ENCODE data around the gene CCNH. TPM values are rescaled to one million over a fixed set of nuclear protein-coding genes. Genes with fewer than 3 reads are reported as not detected.
A peak's percentile ranks its signal among the peaks of the same experiment; 100 is the strongest.

CCNH gene
- total RNA-seq, 1 donor from 2014 or later: 38.1 TPM

DNA sequence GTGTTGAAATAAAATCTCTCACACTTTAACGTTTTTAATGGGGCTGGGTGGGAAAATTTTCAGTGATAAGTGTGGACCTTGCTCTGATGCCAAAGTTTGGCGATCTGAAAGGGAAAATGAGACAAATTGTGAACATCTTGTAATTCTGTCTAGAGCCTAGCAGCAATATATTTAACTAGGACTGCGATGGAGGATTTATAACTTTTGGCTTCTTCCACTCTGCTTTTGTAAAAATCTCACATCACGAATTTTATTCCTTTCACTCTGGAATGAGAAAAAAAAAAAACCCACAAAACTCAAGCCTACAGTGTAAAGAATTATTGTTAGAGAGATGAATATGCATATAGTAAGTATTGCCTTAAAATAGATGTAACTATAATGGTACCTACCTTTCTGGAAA, 19.9 kb downstream of the CCNH start:
- no peaks in the 10 kb centered on the region for H3K9me3 Mint-ChIP-seq (ENCODE audit: low read depth)
- peaks cover 22% of the 10 kb centered on the region for H3K4me1 Mint-ChIP-seq (ENCODE audit: low read depth)
- peaks cover 36% of the 10 kb centered on the region for H3K36me3 Mint-ChIP-seq (ENCODE audit: insufficient read depth)
- DNase-seq (ENCODE audit: low spot score, unreplicated experiment): no peak
- no peaks in the 10 kb centered on the region for H3K27me3 Mint-ChIP-seq
- TF ChIP-seq, protein P1, sequence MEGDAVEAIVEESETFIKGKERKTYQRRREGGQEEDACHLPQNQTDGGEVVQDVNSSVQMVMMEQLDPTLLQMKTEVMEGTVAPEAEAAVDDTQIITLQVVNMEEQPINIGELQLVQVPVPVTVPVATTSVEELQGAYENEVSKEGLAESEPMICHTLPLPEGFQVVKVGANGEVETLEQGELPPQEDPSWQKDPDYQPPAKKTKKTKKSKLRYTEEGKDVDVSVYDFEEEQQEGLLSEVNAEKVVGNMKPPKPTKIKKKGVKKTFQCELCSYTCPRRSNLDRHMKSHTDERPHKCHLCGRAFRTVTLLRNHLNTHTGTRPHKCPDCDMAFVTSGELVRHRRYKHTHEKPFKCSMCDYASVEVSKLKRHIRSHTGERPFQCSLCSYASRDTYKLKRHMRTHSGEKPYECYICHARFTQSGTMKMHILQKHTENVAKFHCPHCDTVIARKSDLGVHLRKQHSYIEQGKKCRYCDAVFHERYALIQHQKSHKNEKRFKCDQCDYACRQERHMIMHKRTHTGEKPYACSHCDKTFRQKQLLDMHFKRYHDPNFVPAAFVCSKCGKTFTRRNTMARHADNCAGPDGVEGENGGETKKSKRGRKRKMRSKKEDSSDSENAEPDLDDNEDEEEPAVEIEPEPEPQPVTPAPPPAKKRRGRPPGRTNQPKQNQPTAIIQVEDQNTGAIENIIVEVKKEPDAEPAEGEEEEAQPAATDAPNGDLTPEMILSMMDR (IDR thresholded peaks at IDR 0.05; ENCODE audit: unreplicated experiment): no peak
- no peak overlapping the region for H3K4me3 Mint-ChIP-seq (ENCODE audit: low read depth)
- no peak overlapping the region for H3K27ac Mint-ChIP-seq

DNA sequence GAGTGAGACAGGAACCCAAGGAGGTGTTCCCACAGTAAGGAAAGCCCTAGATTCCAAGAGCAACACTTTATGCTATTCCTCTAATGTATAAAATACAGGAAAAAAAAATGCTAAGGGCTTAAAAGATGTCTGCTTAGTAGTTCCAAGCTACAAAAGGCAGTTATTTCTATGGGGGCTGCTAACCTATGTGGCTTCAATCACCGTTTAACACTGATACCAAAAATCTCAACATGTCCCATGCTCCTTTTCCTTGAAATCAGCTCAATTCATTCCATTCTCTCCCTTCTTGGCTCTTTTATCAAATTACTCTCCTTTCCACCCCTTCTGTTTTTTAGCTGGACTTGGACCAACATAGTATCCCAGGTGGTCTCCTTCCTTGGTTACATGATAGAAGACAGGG, 20.6 kb downstream of the CCNH start:
- Mint-ChIP-seq H3K27ac (no peak overlapping the region), H3K27me3 (no peaks in the 10 kb centered on the region), H3K9me3 (ENCODE audit: low read depth) (no peaks in the 10 kb centered on the region), H3K4me1 (ENCODE audit: low read depth) (peaks cover 22% of the 10 kb centered on the region), H3K36me3 (ENCODE audit: insufficient read depth) (peaks cover 36% of the 10 kb centered on the region), H3K4me3 (ENCODE audit: low read depth) (no peak overlapping the region)
- TF ChIP-seq, protein P1 (IDR thresholded peaks at IDR 0.05; ENCODE audit: unreplicated experiment): no peak
- DNase-seq (ENCODE audit: low spot score, unreplicated experiment): no peak

DNA sequence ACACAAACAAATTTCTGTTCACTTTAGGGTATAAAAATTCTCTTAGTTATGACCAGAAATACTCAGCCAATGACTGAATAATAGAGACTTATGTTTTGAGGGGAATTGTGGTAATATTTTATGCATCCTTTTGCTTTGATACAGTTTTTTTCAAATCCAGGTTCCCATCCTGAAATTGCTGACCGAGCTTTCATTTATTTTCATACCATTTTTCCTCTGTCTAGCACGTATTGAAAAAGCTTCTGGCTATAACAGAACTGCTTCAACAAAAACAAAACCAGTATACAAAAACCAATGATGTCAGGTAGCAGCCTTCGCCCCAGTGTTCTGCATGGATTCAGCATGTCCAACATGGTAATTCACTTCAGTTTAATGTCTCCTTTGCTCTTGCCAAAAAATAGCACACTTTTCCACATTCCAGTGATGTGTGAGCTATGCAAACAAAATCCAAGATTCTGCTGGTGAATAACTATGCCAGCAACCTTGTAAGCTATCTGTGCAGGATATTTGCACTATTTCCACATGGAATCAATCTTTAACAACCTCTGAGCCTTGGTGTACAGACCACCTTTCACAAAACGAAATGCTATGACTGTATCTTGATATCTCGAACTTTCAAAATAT, 22.0 kb downstream of the CCNH start:
- Mint-ChIP-seq H3K4me3 (ENCODE audit: low read depth) (no peak overlapping the region), H3K4me1 (ENCODE audit: low read depth) (peaks cover 27% of the 10 kb centered on the region), H3K27ac (peak overlapping the region; percentile 52), H3K9me3 (ENCODE audit: low read depth) (no peaks in the 10 kb centered on the region), H3K36me3 (ENCODE audit: insufficient read depth) (peaks cover 37% of the 10 kb centered on the region), H3K27me3 (no peaks in the 10 kb centered on the region)
- TF ChIP-seq, protein P1 (IDR thresholded peaks at IDR 0.05; ENCODE audit: unreplicated experiment): no peak
- no peak for DNase-seq (ENCODE audit: low spot score, unreplicated experiment)

DNA sequence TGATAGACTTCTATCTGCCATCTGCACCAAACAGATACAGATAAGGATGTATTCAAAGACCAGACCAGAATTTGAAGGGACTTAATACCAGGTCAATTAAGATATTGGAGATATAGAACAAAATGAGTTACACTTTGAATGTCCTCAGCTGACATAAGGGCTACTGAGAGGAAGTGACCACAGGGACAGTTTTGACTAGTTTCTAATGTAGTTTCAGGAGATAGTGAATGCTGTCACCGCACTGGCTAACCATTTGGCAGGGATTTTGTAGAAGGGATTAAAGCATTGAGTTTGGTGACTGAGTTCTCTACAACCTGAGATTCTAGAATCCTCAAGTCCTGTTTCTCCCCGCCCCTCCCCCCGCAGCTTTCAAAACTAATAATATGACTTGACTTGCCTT, 22.7 kb downstream of the CCNH start:
- Mint-ChIP-seq H3K36me3 (ENCODE audit: insufficient read depth) (peaks cover 36% of the 10 kb centered on the region), H3K9me3 (ENCODE audit: low read depth) (no peaks in the 10 kb centered on the region), H3K27me3 (no peaks in the 10 kb centered on the region), H3K4me1 (ENCODE audit: low read depth) (peaks cover 24% of the 10 kb centered on the region), H3K4me3 (ENCODE audit: low read depth) (no peak overlapping the region), H3K27ac (peak overlapping the region; percentile 81)
- TF ChIP-seq, protein P1 (IDR thresholded peaks at IDR 0.05; ENCODE audit: unreplicated experiment): no peak
- no peak for DNase-seq (ENCODE audit: low spot score, unreplicated experiment)

DNA sequence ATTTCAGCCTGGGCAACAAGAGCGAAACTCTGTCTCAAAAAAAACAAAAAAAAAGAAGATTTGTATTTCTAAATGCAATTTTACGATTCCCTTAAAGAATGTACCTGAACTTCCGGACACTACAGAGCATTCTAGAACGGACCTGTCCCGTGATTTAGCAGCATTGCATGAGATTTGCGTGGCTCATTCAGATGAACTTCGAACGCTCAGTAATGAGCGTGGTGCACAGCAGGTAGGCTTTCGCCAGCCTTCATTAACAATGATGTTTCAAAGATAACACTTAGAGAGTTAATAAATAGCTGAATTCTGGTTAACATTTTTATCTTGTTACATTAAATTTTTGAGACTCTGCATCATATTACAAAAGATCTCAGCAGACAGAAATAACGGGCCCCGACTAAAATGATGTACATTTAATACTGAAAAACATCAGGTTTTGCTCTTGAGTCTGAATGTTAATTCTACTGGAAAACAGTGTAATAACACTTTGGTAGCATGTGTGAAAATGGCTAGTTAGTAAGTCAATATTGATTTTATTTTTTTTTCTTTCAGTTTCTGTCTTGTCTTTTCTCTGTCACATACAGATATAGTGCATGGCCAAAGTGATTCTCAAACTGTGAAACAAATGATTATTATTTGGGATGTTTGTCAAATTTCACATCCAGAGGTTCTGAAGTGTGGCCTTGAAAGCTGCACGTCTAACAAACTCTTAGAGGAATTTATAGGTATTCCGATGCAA, 23.3 kb downstream of the CCNH start:
- Mint-ChIP-seq H3K27me3 (no peaks in the 10 kb centered on the region), H3K27ac (no peak overlapping the region), H3K4me1 (ENCODE audit: low read depth) (peaks cover 21% of the 10 kb centered on the region), H3K4me3 (ENCODE audit: low read depth) (no peak overlapping the region), H3K36me3 (ENCODE audit: insufficient read depth) (peaks cover 34% of the 10 kb centered on the region), H3K9me3 (ENCODE audit: low read depth) (no peaks in the 10 kb centered on the region)
- TF ChIP-seq, protein P1 (IDR thresholded peaks at IDR 0.05; ENCODE audit: unreplicated experiment): no peak
- no peak for DNase-seq (ENCODE audit: low spot score, unreplicated experiment)
